ENCODE results near the gene CISH.

The CISH gene, protein sequence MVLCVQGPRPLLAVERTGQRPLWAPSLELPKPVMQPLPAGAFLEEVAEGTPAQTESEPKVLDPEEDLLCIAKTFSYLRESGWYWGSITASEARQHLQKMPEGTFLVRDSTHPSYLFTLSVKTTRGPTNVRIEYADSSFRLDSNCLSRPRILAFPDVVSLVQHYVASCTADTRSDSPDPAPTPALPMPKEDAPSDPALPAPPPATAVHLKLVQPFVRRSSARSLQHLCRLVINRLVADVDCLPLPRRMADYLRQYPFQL

DNA sequence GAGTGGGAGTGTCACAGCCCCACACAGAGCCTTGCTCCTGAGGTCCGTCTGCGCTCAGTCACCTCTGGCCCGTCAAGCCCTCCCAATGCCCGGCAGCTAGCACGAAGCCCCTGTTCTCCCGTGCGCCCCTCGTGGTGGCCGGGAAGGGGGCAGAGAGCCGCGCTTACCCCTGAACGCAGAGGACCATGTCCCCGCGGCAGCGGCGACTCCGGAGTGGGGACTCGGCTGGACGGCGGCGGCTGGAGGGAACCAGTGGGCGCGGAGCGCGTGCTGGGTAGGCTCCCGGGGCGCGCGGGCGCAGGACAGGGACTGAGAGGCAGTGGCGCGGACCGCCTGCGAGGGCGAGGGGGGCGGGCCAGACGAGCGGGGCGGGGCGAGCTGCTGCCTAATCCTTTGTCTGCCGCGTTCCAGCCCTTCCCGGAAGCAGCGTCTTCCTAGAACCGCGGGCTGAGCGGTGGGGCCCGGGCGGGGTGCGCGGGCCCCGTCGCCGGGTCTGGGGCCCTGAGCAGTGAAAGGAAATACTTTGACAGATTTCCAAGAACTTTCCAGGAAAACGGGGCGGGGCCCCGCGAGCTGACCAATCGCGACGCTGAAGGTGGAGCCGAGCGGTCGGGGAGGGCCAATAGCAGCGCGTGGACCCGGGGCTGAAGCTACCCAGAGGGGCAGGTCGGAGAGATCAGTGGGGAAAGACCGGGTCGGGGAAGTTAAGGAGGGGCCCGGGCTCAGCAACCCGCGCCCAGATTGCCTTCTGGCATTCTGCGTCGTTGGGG, at the start of gene CISH:
Gene CISH (minus strand): TSS at position 311 of the 770 bp plus-strand sequence. CDS start 124 bp downstream, at position 187.
- DNase-seq, result peak; percentile 73 to 83

DNA sequence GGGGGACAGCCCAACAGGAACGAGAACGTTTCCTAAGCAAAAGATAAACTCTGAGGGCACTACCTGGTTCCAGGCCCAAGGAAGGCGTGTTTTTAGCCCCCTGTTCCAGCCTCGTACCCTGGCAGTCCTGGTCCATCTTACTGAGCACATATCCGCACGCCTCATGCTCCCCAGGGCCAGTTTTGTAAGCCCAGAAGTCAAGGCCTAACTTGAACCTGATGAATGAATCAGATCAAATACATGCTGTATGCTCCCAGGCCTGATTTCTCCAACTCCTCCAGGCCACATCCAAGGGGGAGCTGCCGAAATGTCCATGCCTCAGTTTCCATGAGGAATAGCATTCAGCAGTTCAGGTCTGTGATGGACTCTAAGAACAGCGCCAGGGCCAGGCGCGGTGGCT, 48.8 kb upstream of the CISH start:
- no peak for DNase-seq

GRCh38 chr3:50658831-50659230, 47.3 kb upstream of the CISH start:
- no peak for DNase-seq

DNA sequence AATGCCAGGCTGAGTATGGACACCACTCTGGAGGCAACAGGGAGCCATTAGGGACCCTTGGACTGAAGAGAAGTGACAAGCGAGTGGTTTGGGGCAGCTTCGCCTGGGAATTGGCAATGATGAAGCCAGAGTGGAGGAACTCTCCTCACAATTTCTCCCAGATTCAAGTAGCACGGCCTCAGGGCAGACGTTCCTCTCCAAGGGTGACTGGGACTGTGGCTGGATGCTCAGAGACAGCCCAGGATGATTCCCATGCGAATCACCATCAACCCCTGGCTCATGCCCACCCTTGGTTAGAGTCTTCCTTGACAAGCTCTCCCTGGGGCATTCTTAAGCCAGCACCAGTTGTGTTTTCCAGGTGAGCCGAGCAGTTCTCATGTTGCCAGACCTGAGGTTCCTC, 46.8 kb upstream of the CISH start:
- DNase-seq, result no peak

- DNase-seq, result no peak
Measured at GRCh38 chr3:50657816-50658215, 46.2 kb upstream of the CISH start.

GRCh38 chr3:50657407-50657806, 45.8 kb upstream of the CISH start:
- DNase-seq, result no peak

DNA sequence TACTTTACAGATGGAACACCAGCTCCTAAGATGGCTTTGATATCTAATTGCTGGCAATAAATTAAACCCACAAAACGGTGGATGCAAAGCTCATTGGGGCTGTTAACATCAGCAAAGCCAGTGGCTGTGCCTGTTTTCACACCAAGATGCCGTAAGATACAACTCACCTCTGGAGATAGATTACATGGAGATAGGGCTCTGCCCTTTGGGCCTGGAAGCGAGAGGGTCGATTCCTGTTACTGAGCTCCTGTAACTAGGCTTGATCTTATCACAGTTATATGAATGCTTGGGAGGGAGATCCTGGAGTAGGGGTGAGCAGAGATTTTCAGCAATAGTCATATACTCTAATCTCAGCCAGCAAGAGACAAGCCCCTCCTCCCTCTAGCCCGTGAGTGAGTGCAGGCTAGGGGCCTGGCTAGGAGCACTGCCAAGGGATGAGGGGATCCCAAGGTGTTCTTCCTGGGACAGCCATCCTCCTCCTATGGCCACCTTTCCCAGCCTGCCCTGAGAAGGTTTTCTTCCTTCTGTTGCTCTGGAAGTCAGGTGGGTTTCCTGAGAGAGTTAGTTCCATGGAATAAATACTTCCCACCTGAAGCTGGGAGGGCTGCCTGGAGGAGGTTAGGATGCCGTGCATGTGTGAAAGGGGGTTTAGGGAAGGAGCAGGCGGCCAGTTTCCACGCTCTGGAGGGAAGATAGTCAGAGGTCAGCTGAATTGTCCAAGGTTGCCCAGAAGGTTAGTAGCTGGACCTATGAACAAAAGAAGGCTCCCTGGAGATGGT, 45.0 kb upstream of the CISH start:
- no peak for DNase-seq

DNA sequence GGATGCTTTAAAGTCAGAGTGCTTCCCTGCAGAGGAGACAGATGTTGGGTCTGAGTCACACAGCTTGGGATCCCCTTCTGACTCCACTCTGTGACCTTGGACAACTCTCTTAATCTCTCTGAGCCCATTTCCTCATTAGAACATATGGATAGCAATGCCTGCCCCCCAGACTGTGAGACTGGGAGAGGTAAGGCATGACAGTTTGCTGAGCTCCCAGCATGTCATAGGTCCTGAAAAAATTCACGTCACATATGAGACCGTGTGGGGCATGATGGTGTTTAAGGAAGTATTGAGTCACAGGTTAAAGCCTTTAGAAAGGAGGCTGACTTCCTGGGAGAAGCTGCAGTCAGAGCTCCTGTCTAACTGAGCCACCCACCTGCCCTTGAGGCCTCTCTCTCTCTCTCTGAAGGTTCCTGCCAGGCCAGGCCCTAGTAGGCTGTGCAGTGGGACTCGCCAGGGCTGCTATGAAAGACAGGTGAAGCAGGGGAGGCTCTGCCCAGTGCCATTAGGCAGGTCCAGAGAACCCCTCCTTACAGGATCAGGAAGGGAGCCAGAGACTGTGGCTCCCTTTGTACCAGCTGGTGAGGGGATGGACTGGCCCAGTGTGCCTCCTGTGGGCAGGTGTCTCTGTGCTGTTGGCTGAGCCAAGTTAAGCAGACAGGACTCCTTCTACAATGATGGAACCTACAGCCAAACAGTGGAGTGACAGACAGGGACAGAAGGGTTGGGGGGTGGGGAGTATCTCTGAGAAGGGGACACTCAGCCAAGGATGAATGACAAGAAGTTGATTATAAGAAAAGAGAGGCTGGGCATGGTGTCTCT, 43.6 kb upstream of the CISH start:
- DNase-seq, result no peak

DNA sequence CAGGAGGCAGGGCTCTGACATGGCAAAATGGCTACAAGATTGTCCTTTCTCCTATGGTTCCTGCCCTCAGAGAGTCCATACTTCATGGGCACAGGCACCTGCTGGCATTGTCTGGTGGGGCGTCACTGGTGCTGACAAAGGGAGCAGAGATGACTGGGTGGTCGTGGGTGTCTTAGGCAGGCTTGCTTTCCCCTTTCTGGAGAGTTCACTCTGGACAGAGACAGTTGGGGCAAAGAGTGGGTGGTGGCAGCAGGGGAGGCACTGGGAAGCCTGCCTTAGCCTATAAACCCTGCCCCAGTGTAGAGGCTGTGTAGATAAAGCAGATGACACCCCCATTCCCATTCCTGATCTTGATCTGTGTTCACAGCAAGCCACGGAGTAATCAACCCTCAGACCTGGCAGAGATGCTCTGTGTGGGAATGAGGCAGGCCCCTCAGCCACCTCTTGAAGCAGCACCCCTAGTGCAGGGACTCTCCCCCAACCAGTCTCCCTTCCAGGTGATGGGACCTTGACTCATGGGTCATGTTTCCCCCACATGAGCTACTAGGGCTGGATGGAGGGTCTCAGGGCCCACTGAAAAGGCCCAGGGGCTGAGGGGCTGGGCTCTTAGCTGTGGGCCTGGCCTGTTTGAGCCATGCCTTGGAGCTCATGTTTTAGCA, 42.5 kb upstream of the CISH start:
- DNase-seq, result no peak

GRCh38 chr3:50652709-50653108, 41.1 kb upstream of the CISH start:
- DNase-seq, result no peak

GRCh38 chr3:50651920-50652529, 40.5 kb upstream of the CISH start:
- no peak for DNase-seq

DNA sequence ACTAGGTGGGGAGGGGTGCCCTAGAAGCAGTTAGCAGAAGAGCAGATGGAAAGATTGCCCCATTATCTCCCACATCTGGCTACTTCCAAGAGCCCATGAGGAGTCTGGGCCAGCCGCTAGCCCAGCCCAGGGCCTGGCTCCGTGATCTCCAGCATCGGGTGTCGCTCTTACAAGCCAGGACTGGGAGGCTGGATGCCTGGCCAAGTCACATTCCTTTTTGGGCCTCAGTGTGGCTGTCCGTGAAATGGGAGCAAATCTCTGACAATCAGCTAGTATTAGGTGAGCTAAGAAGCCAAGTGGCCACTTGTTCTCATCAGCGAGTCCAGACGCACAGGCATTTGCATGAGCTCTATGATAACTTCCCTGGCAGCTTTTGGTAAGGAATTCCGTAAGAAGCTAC, 39.9 kb upstream of the CISH start:
- no peak for DNase-seq

- DNase-seq, result no peak
Measured at GRCh38 chr3:50650018-50650417, 38.4 kb upstream of the CISH start.

GRCh38 chr3:50649451-50649931, 37.9 kb upstream of the CISH start:
- no peak for DNase-seq

GRCh38 chr3:50648944-50649343, 37.4 kb upstream of the CISH start:
- DNase-seq, result no peak

- no peak for DNase-seq
Measured at GRCh38 chr3:50648313-50648712, 36.7 kb upstream of the CISH start.

GRCh38 chr3:50645378-50645777, 33.8 kb upstream of the CISH start:
- DNase-seq, result no peak

DNA sequence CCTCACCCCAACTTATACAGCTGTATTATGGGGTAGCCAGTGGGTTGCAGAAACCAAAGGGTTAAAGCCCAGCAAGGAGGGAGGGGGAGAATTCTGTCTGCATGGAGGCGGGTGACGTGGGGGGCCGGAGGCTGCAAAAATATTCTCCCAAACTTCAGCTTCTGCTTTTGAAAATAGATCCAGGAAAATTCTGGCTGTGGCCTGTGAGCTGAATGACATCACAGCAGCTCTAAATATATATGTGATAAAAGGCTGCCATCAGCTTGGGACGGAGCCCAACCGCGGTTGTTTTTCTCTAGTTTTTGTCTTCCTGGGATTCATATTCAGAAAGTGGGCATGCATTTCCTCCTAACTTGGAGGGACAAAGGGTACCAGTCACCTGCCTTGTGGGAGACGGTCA, 33.0 kb upstream of the CISH start:
- no peak for DNase-seq

DNA sequence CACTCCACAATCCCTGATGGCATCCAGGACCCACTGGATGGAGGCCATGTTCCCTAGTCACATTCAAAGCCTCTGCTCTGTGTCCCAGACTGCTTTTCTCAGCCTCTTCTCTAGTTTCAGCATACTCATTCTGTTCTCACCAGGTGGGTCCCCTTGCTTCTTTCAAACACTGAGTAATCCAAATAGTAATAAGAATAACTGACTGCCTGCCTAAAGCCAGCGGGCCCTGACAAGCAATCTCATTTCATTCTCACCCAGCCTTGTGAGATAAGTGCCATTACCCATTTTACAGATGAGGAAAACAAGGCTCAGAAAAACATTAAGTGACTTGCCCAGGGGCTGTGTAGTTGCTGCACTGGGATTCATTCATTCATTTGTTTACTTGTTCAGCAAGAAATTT, 30.8 kb upstream of the CISH start:
- no peak for DNase-seq

GRCh38 chr3:50639055-50639494, 27.5 kb upstream of the CISH start:
- no peak for DNase-seq

- DNase-seq, result no peak
Measured at GRCh38 chr3:50637945-50638344, 26.4 kb upstream of the CISH start.

DNA sequence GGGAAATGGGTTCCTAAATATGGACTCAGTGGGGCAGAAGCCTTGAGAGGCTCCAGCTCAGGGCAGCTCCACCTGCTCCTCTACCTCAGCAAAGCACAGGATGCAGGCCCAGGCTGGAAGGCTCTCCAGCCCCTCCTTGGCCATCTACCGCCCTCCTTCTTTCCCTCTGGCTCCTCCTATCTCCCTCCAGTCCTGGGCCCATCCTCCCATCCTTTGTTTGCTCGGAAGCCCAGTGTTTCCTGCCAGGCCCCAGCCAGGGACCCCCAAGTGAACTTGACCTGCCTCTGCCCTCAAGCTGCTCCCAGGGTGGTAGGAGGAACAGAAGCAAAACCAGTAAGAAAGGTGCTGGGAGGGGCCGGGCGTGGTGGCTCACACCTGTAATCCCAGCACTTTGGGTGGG, 25.4 kb upstream of the CISH start:
- DNase-seq, result no peak
